ENCODE measurements around the gene OVOL3. TPM values are rescaled to one million over a fixed set of nuclear protein-coding genes. Genes with fewer than 3 reads are reported as not detected.

Gene OVOL3
- total RNA-seq, 2 experiments from 2014 or later: 0.58 TPM; not detected in 1

DNA sequence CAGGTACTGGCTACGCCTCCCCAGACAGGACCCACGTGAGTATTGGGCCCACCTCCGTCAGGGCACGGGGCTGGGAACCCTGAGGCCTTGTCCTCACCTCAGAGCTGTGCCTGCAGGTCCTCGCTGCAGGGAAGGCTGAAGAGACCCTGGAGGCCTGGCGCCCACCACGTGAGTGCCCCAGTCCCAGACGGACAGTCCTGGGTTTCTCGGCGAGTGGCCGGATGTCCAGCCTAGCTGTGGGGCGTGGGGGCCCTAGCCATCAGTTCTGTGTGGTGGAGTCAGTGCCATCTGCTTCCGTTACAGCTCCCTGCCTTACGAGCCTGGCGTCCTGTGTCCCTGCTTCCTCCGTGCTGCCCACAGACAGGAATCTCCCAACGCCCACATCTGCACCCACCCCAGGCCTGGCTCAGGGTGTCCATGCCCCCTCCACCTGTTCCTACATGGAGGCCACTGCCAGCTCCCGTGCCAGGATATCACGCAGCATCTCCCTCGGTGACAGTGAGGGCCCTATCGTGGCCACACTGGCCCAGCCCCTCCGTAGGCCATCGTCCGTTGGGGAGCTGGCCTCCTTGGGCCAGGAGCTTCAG lies 7.8 kb upstream of the OVOL3 start:
- no peaks in the 10 kb centered on the region for H3K9me3 Mint-ChIP-seq (ENCODE audit: insufficient read depth)
- no peak for ATAC-seq
- H3K4me1 Mint-ChIP-seq (ENCODE audit: low read depth): no peaks in the 10 kb centered on the region
- POLR2A ChIA-PET: interaction anchor here (0.6 kb wide), 1 partner anchor 1271 kb away, joined by 3 read pairs; no protein-coding TSS in a partner anchor
- DNase-seq: no peak
- no peaks in the 10 kb centered on the region for H3K27me3 Mint-ChIP-seq (ENCODE audit: low read depth)
- no peak overlapping the region for H3K27ac Mint-ChIP-seq
- peaks cover 43% of the 10 kb centered on the region for H3K36me3 Mint-ChIP-seq (ENCODE audit: low read depth)
- CTCF ChIA-PET: interaction anchor here (1.1 kb wide), 1 partner anchor 25 kb away, joined by 3 read pairs; no protein-coding TSS in a partner anchor
- H3K4me3 Mint-ChIP-seq: no peak overlapping the region

GRCh38 chr19:36103842-36104552 lies 6.9 kb upstream of the OVOL3 start:
- ATAC-seq (no peak), DNase-seq (no peak)
- CTCF ChIA-PET: interaction anchor here (1.1 kb wide), 1 partner anchor 24 kb away, joined by 3 read pairs; no protein-coding TSS in a partner anchor
- H3K4me3 Mint-ChIP-seq: no peak overlapping the region
- H3K36me3 Mint-ChIP-seq (ENCODE audit: low read depth): peaks cover 39% of the 10 kb centered on the region
- H3K27me3 Mint-ChIP-seq (ENCODE audit: low read depth): no peaks in the 10 kb centered on the region
- H3K4me1 Mint-ChIP-seq (ENCODE audit: low read depth): no peaks in the 10 kb centered on the region
- POLR2A ChIA-PET: interaction anchor here (0.6 kb wide), 1 partner anchor 1272 kb away, joined by 3 read pairs; no protein-coding TSS in a partner anchor
- peak overlapping the region; percentile 20 for H3K27ac Mint-ChIP-seq
- H3K9me3 Mint-ChIP-seq (ENCODE audit: insufficient read depth): no peaks in the 10 kb centered on the region

- Mint-ChIP-seq H3K27me3 (ENCODE audit: low read depth) (no peaks in the 10 kb centered on the region), H3K4me3 (no peak overlapping the region), H3K4me1 (ENCODE audit: low read depth) (no peaks in the 10 kb centered on the region), H3K9me3 (ENCODE audit: insufficient read depth) (no peaks in the 10 kb centered on the region), H3K27ac (no peak overlapping the region), H3K36me3 (ENCODE audit: low read depth) (peaks cover 30% of the 10 kb centered on the region)
- CTCF ChIA-PET: no interaction called here
- POLR2A ChIA-PET: interaction anchor here (1.0 kb wide), 1 partner anchor 15 kb away, joined by 3 read pairs; no protein-coding TSS in a partner anchor
- ATAC-seq (no peak), DNase-seq (no peak)
Observed at GRCh38 chr19:36106441-36106840, 4.5 kb upstream of the OVOL3 start.

GRCh38 chr19:36106991-36107390 lies 4.0 kb upstream of the OVOL3 start:
- no peak for ATAC-seq
- Mint-ChIP-seq H3K9me3 (ENCODE audit: insufficient read depth) (no peaks in the 10 kb centered on the region), H3K36me3 (ENCODE audit: low read depth) (peaks cover 34% of the 10 kb centered on the region), H3K4me3 (no peak overlapping the region), H3K27me3 (ENCODE audit: low read depth) (no peaks in the 10 kb centered on the region), H3K4me1 (ENCODE audit: low read depth) (no peaks in the 10 kb centered on the region), H3K27ac (no peak overlapping the region)
- ChIA-PET CTCF (no interaction called here), POLR2A (interaction anchor here (1.0 kb wide), 1 partner anchor 16 kb away, joined by 3 read pairs; no protein-coding TSS in a partner anchor)
- no peak for DNase-seq

DNA sequence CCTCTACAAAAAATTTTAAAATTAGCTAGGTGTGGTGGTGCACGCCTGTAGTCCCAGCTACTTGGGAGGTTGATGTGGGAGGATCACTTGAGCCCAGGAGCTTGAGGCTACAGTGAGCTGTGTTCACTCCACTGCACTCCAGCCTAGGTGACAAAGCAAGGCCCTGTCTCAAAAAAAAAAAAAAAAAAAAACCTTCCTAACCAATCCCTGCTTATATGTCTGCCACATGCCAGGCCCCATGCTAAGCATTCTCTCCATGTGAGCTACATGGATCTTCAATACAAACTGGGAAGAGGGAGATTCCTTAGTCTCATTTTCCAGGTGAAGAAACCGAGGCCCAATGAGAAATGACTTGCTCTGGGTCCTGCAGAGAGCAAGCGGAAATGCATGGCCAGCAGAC lies 2.3 kb upstream of the OVOL3 start:
- CTCF ChIA-PET: interaction anchor here (0.9 kb wide), 1 partner anchor 19 kb away, joined by 3 read pairs; no protein-coding TSS in a partner anchor
- no peak overlapping the region for H3K4me3 Mint-ChIP-seq
- no peaks in the 10 kb centered on the region for H3K27me3 Mint-ChIP-seq (ENCODE audit: low read depth)
- peaks cover 29% of the 10 kb centered on the region for H3K36me3 Mint-ChIP-seq (ENCODE audit: low read depth)
- H3K27ac Mint-ChIP-seq: peak overlapping the region; percentile 30
- no peaks in the 10 kb centered on the region for H3K9me3 Mint-ChIP-seq (ENCODE audit: insufficient read depth)
- DNase-seq (no peak), ATAC-seq (no peak)
- POLR2A ChIA-PET: no interaction called here
- H3K4me1 Mint-ChIP-seq (ENCODE audit: low read depth): peaks cover 12% of the 10 kb centered on the region

DNA sequence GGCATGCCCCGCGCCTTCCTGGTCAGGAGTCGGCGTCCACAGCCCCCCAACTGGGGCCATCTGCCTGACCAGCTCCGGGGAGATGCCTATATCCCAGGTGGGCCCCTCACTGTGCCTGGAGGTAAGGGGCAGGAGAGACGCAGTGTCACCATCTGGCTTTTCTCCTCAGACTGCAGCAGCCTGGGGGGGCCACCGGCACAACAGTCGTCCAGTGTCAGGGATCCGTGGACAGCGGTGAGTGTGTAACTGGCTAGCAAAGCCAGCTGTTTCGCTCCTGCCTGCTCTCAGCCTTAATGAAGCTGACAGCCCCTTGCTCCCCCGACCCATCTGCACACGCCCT lies 227 bp downstream of the OVOL3 start:
- Mint-ChIP-seq H3K9me3 (ENCODE audit: insufficient read depth) (no peaks in the 10 kb centered on the region), H3K27me3 (ENCODE audit: low read depth) (no peaks in the 10 kb centered on the region), H3K27ac (no peak overlapping the region), H3K36me3 (ENCODE audit: low read depth) (peaks cover 28% of the 10 kb centered on the region), H3K4me1 (ENCODE audit: low read depth) (peaks cover 19% of the 10 kb centered on the region), H3K4me3 (no peak overlapping the region)
- POLR2A ChIA-PET: no interaction called here
- DNase-seq (no peak), ATAC-seq (no peak)
- CTCF ChIA-PET: no interaction called here

- DNase-seq (no peak), ATAC-seq (no peak)
- peak overlapping the region; percentile 90 for H3K4me3 Mint-ChIP-seq
- ChIA-PET CTCF (no interaction called here), POLR2A (no interaction called here)
- H3K27ac Mint-ChIP-seq: no peak overlapping the region
- H3K4me1 Mint-ChIP-seq (ENCODE audit: low read depth): peaks cover 32% of the 10 kb centered on the region
- no peaks in the 10 kb centered on the region for H3K27me3 Mint-ChIP-seq (ENCODE audit: low read depth)
- no peaks in the 10 kb centered on the region for H3K9me3 Mint-ChIP-seq (ENCODE audit: insufficient read depth)
- peaks cover 28% of the 10 kb centered on the region for H3K36me3 Mint-ChIP-seq (ENCODE audit: low read depth)
Observed at GRCh38 chr19:36112678-36113077, 1.7 kb downstream of the OVOL3 start.

GRCh38 chr19:36113425-36113824 lies 2.5 kb downstream of the OVOL3 start:
- H3K4me3 Mint-ChIP-seq: peak overlapping the region; percentile 90
- H3K9me3 Mint-ChIP-seq (ENCODE audit: insufficient read depth): no peaks in the 10 kb centered on the region
- no peak for DNase-seq
- H3K27me3 Mint-ChIP-seq (ENCODE audit: low read depth): no peaks in the 10 kb centered on the region
- ChIA-PET POLR2A (interaction anchor here (0.8 kb wide), 1 partner anchor 57 kb away, joined by 3 read pairs; no protein-coding TSS in a partner anchor), CTCF (interaction anchor here (1.1 kb wide), 1 partner anchor 14 kb away, joined by 3 read pairs; no protein-coding TSS in a partner anchor)
- peaks cover 32% of the 10 kb centered on the region for H3K36me3 Mint-ChIP-seq (ENCODE audit: low read depth)
- peaks cover 36% of the 10 kb centered on the region for H3K4me1 Mint-ChIP-seq (ENCODE audit: low read depth)
- no peak for ATAC-seq
- H3K27ac Mint-ChIP-seq: peak overlapping the region; percentile 98

DNA sequence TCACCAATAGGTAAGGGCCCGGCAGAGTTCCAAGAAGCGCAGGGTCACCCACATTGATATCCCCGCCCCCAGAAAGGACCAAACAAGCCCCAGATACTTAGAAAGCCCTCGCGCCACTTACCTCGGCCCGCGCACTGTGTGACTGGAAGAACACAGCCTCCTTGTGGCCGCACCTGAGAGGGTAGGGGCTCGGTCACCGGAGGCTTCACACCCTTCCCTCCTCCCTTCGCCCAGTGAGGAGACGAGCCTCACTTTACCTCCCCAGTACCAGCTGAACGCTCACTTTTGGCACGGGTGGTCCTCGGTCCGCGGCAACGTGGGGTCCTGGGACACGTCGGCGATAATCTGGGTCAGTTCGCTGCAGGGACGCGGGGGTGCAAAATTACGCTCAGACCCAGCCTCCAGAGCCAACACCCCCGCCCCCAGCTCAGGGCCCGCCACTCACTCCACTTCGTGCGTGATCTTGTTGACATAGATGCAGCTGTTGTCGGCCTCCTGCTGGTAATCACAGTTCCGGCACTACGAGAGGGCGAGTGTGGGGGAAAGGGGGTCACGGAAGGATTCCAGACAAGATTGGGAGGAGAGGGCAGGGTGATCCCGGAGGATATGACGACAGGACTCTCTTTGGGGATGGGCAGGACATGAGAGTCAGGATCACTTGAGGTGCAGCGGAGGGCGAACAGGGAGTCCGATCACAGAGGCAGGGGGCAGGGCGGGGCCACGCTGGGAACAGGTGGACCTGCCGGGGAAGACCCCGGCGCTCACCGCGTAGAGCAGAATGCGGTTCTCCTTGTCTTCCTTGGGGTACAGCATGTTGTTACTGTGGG lies 3.2 kb downstream of the OVOL3 start:
- peak overlapping the region; percentile 98 for H3K27ac Mint-ChIP-seq
- peak overlapping the region; percentile 90 for H3K4me3 Mint-ChIP-seq
- peak; percentile 37 for DNase-seq
- H3K27me3 Mint-ChIP-seq (ENCODE audit: low read depth): no peaks in the 10 kb centered on the region
- H3K36me3 Mint-ChIP-seq (ENCODE audit: low read depth): peaks cover 35% of the 10 kb centered on the region
- no peak for ATAC-seq
- H3K9me3 Mint-ChIP-seq (ENCODE audit: insufficient read depth): no peaks in the 10 kb centered on the region
- ChIA-PET POLR2A (interaction anchor here (0.8 to 2.9 kb wide), 3 partner anchors 11 to 57 kb away, joined by 3 to 8 read pairs (median 3); partner anchors contain the start of gene CAPNS1), CTCF (interaction anchor here (1.1 kb wide), 1 partner anchor 14 kb away, joined by 3 read pairs; no protein-coding TSS in a partner anchor)
- H3K4me1 Mint-ChIP-seq (ENCODE audit: low read depth): peaks cover 36% of the 10 kb centered on the region

DNA sequence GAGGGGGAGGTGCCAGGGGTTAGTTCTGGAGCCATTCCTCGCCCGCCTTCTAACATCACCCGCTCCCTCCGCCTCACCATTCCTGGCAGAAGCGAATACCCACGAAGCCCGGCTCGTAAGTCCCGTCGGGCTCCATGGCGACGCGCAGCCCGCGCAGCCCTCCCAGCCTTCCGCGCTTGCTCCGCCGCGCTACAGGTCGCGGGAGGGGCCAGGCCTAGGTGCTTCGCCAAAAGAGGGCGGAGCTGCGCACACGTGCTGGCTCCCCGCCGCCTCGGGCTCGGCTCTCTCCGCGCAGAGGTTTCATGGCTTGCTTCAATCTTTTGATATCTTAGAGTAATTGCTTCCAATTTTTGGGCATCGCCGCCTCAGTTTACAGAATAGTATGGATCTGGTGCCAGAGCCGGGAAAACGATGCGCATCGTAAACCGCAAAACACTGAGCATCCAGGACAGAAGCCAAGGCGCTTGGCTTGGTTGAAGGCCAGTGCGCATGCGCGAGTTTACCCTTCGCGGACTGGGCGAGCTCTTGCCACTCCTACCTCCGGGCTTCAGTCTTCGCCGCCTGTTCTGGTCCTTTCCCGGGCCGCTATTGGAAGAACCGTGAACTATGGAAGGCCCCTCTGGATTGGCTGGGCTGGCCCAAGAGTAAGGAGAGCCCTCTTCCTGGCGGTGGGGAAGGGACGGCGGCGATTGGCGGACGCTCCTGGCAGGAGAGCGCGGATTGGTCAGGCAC lies 3.9 kb downstream of the OVOL3 start, which contains the start of gene POLR2I:
POLR2I (minus strand) TSS at position 155 of the 732 bp plus-strand sequence; CDS start at position 136, 19 bp downstream.
- Mint-ChIP-seq H3K4me1 (ENCODE audit: low read depth) (peaks cover 36% of the 10 kb centered on the region), H3K36me3 (ENCODE audit: low read depth) (peaks cover 41% of the 10 kb centered on the region), H3K27ac (peak within 1 kb of the TSS; percentile 98), H3K4me3 (peak within 1 kb of the TSS; percentile 90), H3K9me3 (ENCODE audit: insufficient read depth) (no peaks in the 10 kb centered on the region), H3K27me3 (ENCODE audit: low read depth) (no peaks in the 10 kb centered on the region)
- peak; percentile 94 for ATAC-seq
- CTCF ChIA-PET: interaction anchor here (0.8 to 3.5 kb wide), 3 partner anchors 13 to 184 kb away, joined by 3 to 28 read pairs (median 3); no protein-coding TSS in a partner anchor
- POLR2A ChIA-PET: interaction anchor here (1.0 to 2.9 kb wide), 8 partner anchors 10 to 162 kb away, joined by 3 to 8 read pairs (median 4); partner anchors contain the start of genes CAPNS1, ZNF146 and ZNF565
- peak; percentile 99 for DNase-seq
